NCI-H2196 (cell line): ENCODE data around the gene XAF1.
"Not testable (repeated sequence)": the region's sequence is repeated elsewhere in the genome, so short reads cannot be mapped to it uniquely, and the experiment has no call there.

Experiments used
- DNase-seq: peaks from one replicate; lab custom pipeline; 2025; ENCODE audit not compliant: unreplicated experiment; lab: John Stamatoyannopoulos, UW

XAF1 gene

GRCh38 chr17:6797718-6798351 lies 42.0 kb downstream of the XAF1 start:
- no peak for DNase-seq

GRCh38 chr17:6799738-6800137 lies 43.9 kb downstream of the XAF1 start:
- DNase-seq, result no peak

DNA sequence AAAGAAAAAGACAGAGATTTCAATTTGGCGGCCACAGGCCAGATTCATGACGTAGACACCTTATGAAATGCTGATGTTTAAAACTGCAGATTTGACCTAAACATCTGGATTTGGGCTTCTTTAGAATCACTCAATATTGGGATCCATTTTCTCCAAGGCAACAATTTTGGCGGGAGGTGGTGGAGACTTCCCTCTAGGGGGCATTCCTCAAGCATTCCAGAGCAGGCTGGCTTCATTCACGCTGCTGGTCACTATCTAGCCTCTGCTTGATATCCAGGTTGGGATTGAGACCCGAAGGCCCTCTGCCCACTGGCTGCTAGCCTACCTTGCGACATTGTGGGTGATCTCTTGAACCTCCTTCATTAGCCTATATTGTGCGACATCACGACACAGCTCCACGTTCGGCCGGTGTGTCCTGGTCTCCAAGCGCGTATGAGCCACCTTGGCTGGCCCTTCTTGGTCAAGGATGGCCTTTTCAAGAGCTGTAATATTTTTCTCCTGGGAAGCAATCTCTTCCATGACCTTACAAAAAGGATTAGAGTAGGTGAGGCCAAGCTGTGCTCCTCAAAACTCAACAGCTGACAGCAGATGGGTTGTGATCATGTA lies 44.7 kb downstream of the XAF1 start:
- DNase-seq, result no peak

DNA sequence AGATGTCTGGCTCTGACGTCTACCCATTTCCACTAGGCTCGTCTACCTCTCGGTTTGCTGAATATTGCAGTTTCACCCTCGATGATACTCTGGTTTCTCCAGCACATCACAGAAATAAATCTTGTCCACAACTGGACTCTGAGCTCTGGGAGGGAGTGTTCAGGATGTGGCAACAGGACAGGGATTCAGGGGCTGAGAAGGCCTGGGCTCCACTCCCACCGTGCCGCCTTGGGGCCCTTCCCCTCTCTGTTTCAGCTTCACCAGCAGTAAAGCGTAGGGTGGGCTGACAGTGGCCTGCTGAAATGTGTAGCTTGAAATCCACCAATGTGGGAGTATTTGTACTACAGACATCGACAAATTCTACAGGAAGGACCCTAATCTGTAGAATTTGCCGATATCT lies 55.7 kb downstream of the XAF1 start:
- DNase-seq, result no peak

GRCh38 chr17:6812295-6812694 lies 56.4 kb downstream of the XAF1 start:
- DNase-seq, result no peak

DNA sequence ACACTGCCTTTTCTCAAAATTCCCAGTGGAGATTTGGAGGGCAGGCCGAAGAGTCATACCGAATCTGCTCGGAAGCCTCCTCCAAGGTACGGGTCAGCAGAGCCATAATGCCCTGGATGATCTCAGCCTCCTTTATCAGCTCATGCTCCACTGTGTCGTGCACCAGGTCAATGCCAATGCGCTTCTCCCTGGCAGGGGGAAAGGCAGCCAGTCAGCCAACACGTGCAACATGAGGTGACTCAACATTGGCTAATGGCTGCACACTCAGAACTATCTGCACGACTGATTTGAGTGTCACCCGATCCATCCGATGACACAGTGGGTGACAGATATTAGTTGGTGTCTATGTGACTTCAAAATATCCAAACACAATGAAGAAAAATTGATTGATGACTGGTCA lies 59.9 kb downstream of the XAF1 start:
- no peak for DNase-seq

DNA sequence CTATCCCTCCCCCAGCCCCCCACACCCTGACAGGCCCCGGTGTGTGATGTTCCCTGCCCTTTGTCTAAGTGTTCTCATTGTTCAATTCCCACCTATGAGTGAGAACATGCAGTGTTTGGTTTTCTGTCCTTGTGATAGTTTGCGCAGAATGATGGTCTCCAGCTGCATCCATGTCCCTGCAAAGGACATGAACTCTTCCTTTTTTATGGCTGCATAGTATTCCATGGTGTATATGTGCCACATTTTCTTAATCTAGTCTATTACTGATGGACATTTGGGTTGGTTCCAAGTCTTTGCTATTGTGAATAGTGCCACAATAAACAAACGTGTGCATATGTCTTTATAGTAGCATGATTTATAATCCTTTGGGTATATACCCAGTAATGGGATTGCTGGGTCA lies 60.5 kb downstream of the XAF1 start:
- DNase-seq, result not testable (repeated sequence)

GRCh38 chr17:6818938-6819337 lies 63.1 kb downstream of the XAF1 start:
- no peak for DNase-seq

DNA sequence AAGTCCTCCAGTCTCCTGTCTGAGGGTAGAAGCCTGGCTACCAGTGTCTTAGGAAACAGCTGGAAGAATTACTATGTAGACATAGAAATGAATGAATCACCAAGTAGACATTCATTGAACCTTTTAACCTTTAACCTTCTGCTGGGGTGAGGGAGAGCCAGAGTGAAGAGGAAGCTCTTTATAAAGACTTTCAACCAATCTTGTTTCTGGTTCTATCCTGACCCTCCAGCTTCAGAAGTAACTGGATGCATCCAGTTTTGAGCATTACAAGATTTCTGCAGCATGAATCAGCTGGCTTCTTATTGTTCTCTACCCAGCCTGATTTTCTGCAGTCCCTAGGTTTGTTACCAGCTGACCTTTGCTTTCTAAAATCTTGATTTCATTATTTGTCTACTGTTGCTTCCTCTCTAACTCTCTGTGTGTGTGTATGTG lies 67.2 kb downstream of the XAF1 start:
- DNase-seq, result no peak
